ENCODE results near the gene MLIP. TPM values are rescaled to one million over a fixed set of nuclear protein-coding genes. Genes with fewer than 3 reads are reported as not detected.

Gene MLIP
- polyA plus RNA-seq, 2 of the 4 experiments (the other 2 are of a cell fraction), result 0.08 TPM; not detected in 1

GRCh38 chr6:54157405-54157804 lies 46.2 kb downstream of the MLIP start:
- H3K27ac ChIP-seq, result no peak overlapping the region
- H3K9me3 ChIP-seq, result no peaks in the 10 kb centered on the region
- H3K4me1 ChIP-seq, result no peaks in the 10 kb centered on the region
- H3K4me2 ChIP-seq, result no peak overlapping the region
- H3K4me3 ChIP-seq, result no peak overlapping the region
- ATAC-seq (no peak), FAIRE-seq (no peak), DNase-seq (ENCODE audit: low read depth in 1 of 2, low spot score in 1 of 2) (no peak)
- TF ChIP-seq, protein P1, sequence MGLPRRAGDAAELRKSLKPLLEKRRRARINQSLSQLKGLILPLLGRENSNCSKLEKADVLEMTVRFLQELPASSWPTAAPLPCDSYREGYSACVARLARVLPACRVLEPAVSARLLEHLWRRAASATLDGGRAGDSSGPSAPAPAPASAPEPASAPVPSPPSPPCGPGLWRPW (IDR thresholded peaks at IDR 0.05), result no peak
- TF ChIP-seq MAFK (IDR thresholded peaks at IDR 0.05; ENCODE audit: partially characterized antibody), result no peak
- no peak for TF ChIP-seq E2F6 (IDR thresholded peaks at IDR 0.05; ENCODE audit: borderline replicate concordance, low read depth)
- TF ChIP-seq SREBF2 (IDR thresholded peaks at IDR 0.05), result no peak
- TF ChIP-seq RNF2 (IDR thresholded peaks at IDR 0.05; ENCODE audit: borderline replicate concordance, low read depth), result no peak
- TF ChIP-seq HOXA7 (CRISPR knock-in tag; IDR thresholded peaks at IDR 0.05), result no peak
- no peak for TF ChIP-seq RCOR1 (IDR thresholded peaks at IDR 0.05; ENCODE audit: low read depth, low read length)
- TF ChIP-seq CEBPB (IDR thresholded peaks at IDR 0.05), result no peak
- TF ChIP-seq BCL3 (IDR thresholded peaks at IDR 0.05), result no peak
- TF ChIP-seq, protein P2, sequence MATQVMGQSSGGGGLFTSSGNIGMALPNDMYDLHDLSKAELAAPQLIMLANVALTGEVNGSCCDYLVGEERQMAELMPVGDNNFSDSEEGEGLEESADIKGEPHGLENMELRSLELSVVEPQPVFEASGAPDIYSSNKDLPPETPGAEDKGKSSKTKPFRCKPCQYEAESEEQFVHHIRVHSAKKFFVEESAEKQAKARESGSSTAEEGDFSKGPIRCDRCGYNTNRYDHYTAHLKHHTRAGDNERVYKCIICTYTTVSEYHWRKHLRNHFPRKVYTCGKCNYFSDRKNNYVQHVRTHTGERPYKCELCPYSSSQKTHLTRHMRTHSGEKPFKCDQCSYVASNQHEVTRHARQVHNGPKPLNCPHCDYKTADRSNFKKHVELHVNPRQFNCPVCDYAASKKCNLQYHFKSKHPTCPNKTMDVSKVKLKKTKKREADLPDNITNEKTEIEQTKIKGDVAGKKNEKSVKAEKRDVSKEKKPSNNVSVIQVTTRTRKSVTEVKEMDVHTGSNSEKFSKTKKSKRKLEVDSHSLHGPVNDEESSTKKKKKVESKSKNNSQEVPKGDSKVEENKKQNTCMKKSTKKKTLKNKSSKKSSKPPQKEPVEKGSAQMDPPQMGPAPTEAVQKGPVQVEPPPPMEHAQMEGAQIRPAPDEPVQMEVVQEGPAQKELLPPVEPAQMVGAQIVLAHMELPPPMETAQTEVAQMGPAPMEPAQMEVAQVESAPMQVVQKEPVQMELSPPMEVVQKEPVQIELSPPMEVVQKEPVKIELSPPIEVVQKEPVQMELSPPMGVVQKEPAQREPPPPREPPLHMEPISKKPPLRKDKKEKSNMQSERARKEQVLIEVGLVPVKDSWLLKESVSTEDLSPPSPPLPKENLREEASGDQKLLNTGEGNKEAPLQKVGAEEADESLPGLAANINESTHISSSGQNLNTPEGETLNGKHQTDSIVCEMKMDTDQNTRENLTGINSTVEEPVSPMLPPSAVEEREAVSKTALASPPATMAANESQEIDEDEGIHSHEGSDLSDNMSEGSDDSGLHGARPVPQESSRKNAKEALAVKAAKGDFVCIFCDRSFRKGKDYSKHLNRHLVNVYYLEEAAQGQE (IDR thresholded peaks at IDR 0.05), result no peak
- TF ChIP-seq BHLHE40 (IDR thresholded peaks at IDR 0.05; ENCODE audit: low read depth, low read length), result no peak
- POLR2A ChIA-PET, result no interaction called here
- CTCF ChIA-PET, result no interaction called here

GRCh38 chr6:54173089-54173488 lies 61.8 kb downstream of the MLIP start:
- no peaks in the 10 kb centered on the region for H3K9me3 ChIP-seq
- POLR2A ChIA-PET, result no interaction called here

GRCh38 chr6:54179152-54179551 lies 67.9 kb downstream of the MLIP start:
- WGBS (ENCODE audit: missing lambda C conversion rate), result 0% methylated on average over 1 of the region's 1 CpG

More at GRCh38 chr6:54173089-54173488, 61.8 kb downstream of the MLIP start:
- H3K27ac ChIP-seq, result no peak overlapping the region
- DNase-seq (ENCODE audit: low read depth in 1 of 2, low spot score in 1 of 2), result no peak
- CTCF ChIA-PET, result no interaction called here
- TF ChIP-seq RNF2 (IDR thresholded peaks at IDR 0.05; ENCODE audit: borderline replicate concordance, low read depth) (no peak), BCL3 (IDR thresholded peaks at IDR 0.05) (no peak), FOXS1 (CRISPR knock-in tag; IDR thresholded peaks at IDR 0.05) (no peak), ZNF302 (CRISPR knock-in tag; IDR thresholded peaks at IDR 0.05) (no peak)
- H3K4me1 ChIP-seq, result no peaks in the 10 kb centered on the region
- no peak for FAIRE-seq
- H3K4me3 ChIP-seq, result no peak overlapping the region
- no peak overlapping the region for H3K4me2 ChIP-seq
- no peak for ATAC-seq

More at GRCh38 chr6:54179152-54179551, 67.9 kb downstream of the MLIP start:
- ATAC-seq (no peak), DNase-seq (ENCODE audit: low read depth in 1 of 2, low spot score in 1 of 2) (no peak), FAIRE-seq (no peak)
- POLR2A ChIA-PET, result no interaction called here
- CTCF ChIA-PET, result no interaction called here
- Histone ChIP-seq H3K9me3 (no peaks in the 10 kb centered on the region), H3K4me1 (no peaks in the 10 kb centered on the region), H3K4me2 (no peak overlapping the region), H3K27ac (no peak overlapping the region), H3K4me3 (no peak overlapping the region)
- no peak for TF ChIP-seq ZNF302 (CRISPR knock-in tag; IDR thresholded peaks at IDR 0.05)
- TF ChIP-seq HOXB5 (CRISPR knock-in tag; IDR thresholded peaks at IDR 0.05), result no peak
- no peak for TF ChIP-seq EP300 (IDR thresholded peaks at IDR 0.05)
- TF ChIP-seq ZC3H11A (IDR thresholded peaks at IDR 0.05), result no peak
- no peak for TF ChIP-seq RFX5 (IDR thresholded peaks at IDR 0.05)
- no peak for TF ChIP-seq CBX8 (IDR thresholded peaks at IDR 0.05)
- TF ChIP-seq BHLHE40 (IDR thresholded peaks at IDR 0.05; ENCODE audit: low read depth, low read length), result no peak
- TF ChIP-seq JUN (IDR thresholded peaks at IDR 0.05), result no peak
- TF ChIP-seq ESRRA (IDR thresholded peaks at IDR 0.05; ENCODE audit: borderline replicate concordance, low read length), result no peak
- no peak for TF ChIP-seq HOXB13 (CRISPR knock-in tag; IDR thresholded peaks at IDR 0.05; ENCODE audit: low read depth)
- TF ChIP-seq EHMT2 (IDR thresholded peaks at IDR 0.05; ENCODE audit: low read depth), result no peak
- TF ChIP-seq, protein P1 (IDR thresholded peaks at IDR 0.05), result no peak
